GM18508 (cell line): ENCODE data around the gene HTR1A.

Experiments used
- ATAC-seq: cut with Tn5 transposase; IDR thresholded peaks from one replicate; pipeline ENCODE4 v1.9.1; 2021; ENCODE audit warnings: moderate number of reproducible peaks; ENCODE audit not compliant: insufficient read depth, unreplicated experiment

HTR1A gene

GRCh38 chr5:63962279-63962678 is at the start of gene HTR1A:
HTR1A (minus strand) TSS chr5:63962445; CDS start chr5:63961719, 726 bp downstream.
- no peak for ATAC-seq

- no peak for ATAC-seq
These were observed 41.7 kb upstream of the HTR1A start for GRCh38 chr5:64003966-64004365.

GRCh38 chr5:64000096-64000495 is 37.9 kb upstream of the HTR1A start:
- ATAC-seq: no peak

- no peak for ATAC-seq
These were observed 24.8 kb upstream of the HTR1A start for GRCh38 chr5:63987053-63987452.

- no peak for ATAC-seq
These were observed 19.6 kb upstream of the HTR1A start for GRCh38 chr5:63981864-63982263.

- no peak for ATAC-seq
These were observed 1.7 kb upstream of the HTR1A start for GRCh38 chr5:63963926-63964325.

- ATAC-seq: peak; percentile 76
These were observed 963 bp upstream of the HTR1A start for GRCh38 chr5:63963080-63963735.

GRCh38 chr5:63961598-63962161 is 565 bp downstream of the HTR1A start:
- ATAC-seq: no peak

GRCh38 chr5:63961125-63961597 is 1.1 kb downstream of the HTR1A start:
- ATAC-seq: no peak

- ATAC-seq: no peak
These were observed 1.6 kb downstream of the HTR1A start for GRCh38 chr5:63960646-63961045.

- no peak for ATAC-seq
These were observed 2.9 kb downstream of the HTR1A start for GRCh38 chr5:63959177-63959982.

- no peak for ATAC-seq
These were observed 3.6 kb downstream of the HTR1A start for GRCh38 chr5:63958654-63959053.

GRCh38 chr5:63957617-63958016 is 4.6 kb downstream of the HTR1A start:
- ATAC-seq: no peak

- no peak for ATAC-seq
These were observed 9.0 kb downstream of the HTR1A start for GRCh38 chr5:63953217-63953616.

GRCh38 chr5:63935103-63935502 is 27.1 kb downstream of the HTR1A start:
- ATAC-seq: no peak

GRCh38 chr5:63931836-63932235 is 30.4 kb downstream of the HTR1A start:
- ATAC-seq: no peak

GRCh38 chr5:63928451-63928850 is 33.8 kb downstream of the HTR1A start:
- no peak for ATAC-seq

GRCh38 chr5:63923914-63924313 is 38.3 kb downstream of the HTR1A start:
- no peak for ATAC-seq

GRCh38 chr5:63919763-63920478 is 42.3 kb downstream of the HTR1A start:
- no peak for ATAC-seq

- ATAC-seq: no peak
These were observed 45.5 kb downstream of the HTR1A start for GRCh38 chr5:63916786-63917185.

- ATAC-seq: no peak
These were observed 50.4 kb downstream of the HTR1A start for GRCh38 chr5:63911871-63912270.
